ENCODE results near the gene MFSD12.

DNA sequence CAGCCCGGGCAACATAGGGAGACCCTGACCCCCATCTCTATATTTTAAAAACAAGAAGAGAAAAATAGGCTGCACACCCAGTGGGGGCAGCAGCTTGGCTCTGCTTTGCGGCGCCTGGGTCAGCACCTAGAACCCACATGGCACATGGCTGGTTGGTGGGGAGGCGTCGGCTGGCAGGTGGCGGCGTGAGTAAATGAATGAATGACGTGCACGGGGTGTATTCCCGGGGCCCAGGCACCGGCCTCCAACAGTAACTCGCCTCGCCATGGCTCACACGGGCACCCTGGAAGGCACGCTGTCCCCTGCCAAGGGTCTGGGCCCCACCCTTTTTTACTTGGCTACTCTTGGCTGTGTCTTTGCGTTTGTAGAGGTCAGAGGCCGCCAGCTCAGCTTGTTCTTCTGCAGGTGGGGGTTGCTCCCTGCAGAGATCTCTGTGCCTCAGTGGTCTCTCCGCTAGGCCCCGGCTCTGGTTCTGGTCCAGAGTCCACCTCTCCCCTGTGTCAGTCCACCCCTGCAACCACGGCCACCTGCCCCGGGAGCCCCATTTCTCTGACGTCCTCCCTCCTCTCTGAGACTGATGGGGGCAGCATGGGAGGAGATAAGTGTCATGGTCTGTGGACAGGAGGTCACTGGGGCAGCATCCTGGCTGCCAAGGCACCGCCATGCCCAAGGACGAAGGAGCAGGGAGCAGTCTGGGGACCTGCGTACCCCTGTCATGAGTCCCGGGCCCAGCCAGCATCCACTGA is 45.7 kb downstream of the MFSD12 start:
- TF ChIP-seq, protein P1, sequence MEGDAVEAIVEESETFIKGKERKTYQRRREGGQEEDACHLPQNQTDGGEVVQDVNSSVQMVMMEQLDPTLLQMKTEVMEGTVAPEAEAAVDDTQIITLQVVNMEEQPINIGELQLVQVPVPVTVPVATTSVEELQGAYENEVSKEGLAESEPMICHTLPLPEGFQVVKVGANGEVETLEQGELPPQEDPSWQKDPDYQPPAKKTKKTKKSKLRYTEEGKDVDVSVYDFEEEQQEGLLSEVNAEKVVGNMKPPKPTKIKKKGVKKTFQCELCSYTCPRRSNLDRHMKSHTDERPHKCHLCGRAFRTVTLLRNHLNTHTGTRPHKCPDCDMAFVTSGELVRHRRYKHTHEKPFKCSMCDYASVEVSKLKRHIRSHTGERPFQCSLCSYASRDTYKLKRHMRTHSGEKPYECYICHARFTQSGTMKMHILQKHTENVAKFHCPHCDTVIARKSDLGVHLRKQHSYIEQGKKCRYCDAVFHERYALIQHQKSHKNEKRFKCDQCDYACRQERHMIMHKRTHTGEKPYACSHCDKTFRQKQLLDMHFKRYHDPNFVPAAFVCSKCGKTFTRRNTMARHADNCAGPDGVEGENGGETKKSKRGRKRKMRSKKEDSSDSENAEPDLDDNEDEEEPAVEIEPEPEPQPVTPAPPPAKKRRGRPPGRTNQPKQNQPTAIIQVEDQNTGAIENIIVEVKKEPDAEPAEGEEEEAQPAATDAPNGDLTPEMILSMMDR (IDR thresholded peaks at IDR 0.05; ENCODE audit: low read length), result no peak
- TF ChIP-seq EZH2phosphoT487 (IDR thresholded peaks at IDR 0.05; ENCODE audit: low read length) (no peak), EZH2 (optimal IDR thresholded peaks at IDR 0.05; ENCODE audit: low read depth, low read length) (no peak)

Data from MM.1S (cell line).